GM18867 (cell line): ENCODE data around the gene GBP2.
A peak's percentile ranks its signal among the peaks of the same experiment; 100 is the strongest.
"Not testable (repeated sequence)": the region's sequence is repeated elsewhere in the genome, so short reads cannot be mapped to it uniquely, and the experiment has no call there.

Experiments
- ATAC-seq: cut with Tn5 transposase; IDR thresholded peaks from one replicate; pipeline ENCODE4 v1.9.1; 2021; ENCODE audit warnings: mild to moderate bottlenecking, moderate library complexity; ENCODE audit not compliant: unreplicated experiment

GBP2 gene

GRCh38 chr1:89128003-89128458, 2.1 kb upstream of the GBP2 start:
- ATAC-seq, result not testable (repeated sequence)

DNA sequence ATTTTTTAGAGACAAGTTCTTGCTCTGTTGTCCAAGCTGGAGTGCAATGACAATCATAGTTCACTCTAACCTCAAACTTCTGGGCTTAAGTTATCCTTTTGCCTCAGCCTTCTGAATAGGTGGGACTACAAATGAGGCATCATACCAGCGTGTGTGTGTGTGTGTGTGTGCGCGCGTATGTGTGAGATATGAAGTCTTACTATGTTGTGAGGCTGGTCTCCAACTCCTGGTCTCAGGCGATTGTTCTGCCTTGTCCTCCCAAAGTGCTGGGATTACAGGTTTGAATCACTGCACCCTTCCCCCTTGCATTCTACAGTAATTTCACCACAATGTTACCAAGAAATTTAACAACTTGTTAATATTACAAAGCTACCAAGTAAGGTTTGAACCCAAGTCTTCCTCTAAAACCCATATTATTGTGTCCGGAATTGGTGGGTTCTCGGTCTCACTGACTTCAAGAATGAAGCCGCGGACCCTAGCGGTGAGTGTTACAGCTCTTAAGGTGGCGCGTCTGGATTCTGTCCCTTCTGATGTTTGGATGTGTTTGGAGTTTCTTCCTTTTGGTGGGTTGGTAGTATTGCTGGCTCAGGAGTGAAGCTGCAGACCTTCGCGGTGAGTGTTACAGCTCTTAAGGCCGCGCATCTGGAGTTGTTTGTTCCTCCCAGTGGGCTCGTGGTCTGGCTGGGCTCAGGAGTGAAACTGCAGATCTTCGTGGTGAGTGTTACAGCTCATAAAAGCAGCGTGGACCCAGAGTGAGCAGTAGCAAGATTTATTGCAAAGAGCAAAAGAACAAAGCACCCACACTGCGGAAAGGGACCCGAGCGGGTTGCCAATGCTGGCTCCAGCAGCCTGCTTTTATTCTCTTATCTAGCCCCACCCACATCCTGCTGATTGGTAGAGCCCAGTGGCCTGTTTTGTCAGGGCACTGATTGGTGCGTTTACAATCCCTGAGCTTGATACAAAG, 970 bp upstream of the GBP2 start:
- ATAC-seq, result not testable (repeated sequence)

DNA sequence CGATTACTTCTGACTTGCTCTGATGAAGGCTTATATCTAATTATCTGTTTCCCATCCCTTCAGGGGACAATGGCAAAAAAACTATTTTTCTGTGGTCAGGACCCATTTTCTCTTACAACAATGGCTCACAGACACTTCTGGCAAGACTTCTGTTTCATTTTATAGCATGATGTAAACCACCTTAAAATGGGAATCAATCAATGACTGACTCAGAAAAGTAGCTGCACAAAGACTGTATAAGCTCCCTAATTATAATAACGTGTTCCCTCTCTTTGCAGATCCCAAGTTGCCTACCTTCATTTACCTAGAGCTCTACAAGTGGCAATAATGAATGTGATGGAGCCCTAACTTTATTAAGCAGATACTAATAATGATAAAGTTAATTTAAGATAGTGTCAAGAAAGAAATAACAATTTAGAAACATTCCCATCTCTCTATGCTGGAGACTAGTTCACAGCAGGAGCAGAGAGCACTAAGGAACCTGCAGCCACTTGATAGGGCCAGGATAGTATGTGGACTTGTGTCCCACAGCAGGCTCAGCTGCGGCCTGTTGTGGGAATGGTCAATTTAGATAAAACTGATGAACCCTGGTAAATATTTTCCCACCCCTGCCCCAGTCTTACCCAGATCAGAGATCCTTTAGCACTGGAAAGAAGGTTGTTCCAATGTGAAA, 538 bp downstream of the GBP2 start:
- peak; percentile 23 for ATAC-seq

DNA sequence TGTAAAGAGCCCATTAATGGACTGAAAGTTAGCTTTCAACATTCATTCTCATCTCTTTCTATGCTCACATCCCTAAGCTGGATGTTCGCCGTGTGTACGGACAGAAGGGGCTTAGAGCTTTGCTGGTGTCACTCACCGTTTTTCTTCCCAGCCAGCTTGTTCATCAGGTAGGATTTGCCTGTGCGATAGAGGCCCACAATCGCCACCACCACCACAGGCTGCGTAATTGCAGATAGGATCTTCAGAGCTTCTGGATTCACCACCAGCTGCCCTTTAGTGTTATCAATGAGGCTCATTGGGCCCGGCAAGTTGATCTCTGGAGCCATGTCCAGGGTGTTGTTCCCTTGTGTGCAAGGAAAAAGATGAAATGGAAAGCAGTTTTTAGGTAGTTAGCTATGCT, 4.3 kb downstream of the GBP2 start:
- ATAC-seq, result no peak

DNA sequence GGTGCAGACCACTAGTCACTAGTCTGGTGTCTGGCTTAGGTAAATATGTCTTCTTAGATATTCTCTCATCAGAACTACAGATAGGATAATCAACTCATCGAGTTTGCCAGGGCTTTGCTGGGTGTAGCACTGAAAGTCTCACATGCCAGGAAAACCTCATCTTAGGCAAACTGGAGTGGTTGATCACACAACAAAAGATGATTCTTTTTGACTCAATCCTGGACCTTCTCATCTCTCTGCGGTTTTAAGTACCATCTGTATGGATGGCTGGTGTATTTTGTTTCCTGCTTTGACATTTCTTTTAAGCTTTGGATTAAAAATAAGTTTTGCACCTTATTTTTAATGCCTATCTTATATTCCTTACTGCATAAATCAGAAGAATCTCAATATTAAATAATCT, 11.3 kb downstream of the GBP2 start:
- ATAC-seq, result no peak

DNA sequence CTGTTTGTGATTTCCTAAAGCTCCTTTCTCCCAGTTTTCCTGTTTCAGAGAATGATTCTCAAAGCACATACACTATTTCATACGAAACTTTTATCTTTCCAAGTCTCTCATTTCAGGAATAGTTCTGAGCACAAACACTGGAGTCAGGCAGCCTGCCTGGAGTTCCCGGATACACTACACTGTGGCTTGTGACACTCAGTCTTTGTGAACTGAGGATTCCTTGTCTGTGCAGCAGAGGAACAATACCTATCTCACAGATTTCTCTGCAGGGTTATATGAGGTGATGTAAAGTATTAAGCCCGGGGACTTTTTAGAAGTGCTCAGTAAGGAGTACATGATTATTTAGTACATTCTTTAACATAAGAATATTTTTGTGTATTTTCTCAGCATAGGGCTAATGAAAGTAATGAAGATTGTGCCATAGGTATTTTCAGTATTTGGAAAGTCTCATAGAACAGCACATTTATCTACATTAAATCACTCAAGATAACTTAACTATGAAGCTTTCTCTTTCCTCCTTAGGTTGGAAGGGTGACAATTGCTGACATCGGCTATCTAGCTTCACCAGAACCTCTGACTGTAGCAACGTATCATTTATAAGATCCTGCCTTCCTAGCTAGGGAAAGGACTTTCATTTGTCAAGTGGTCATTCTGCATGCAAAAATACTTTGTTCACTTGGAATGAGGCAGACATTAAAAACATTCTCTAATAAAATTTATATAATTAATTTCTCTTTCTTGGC, 12.9 kb downstream of the GBP2 start:
- ATAC-seq, result no peak

DNA sequence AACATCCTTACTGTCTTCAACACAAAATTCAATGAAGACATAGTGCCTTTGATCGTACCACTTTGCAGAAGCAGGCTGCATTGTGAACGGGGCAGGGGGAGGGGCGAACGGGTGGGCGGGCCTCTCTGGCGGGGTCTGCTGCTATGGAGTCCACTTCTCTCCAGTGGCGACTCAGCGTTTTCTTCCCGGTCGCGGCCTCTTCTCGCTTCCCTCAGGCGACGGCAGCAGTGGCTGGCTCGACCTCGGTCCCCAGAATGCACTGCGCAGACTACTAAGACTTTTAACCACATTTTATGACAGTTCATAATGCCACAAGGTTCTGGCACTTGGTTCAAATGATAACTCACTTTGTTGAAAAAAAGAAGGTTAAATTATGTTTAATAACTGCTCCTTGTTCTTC, 21.2 kb downstream of the GBP2 start:
- no peak for ATAC-seq

GRCh38 chr1:89104147-89104546, 21.8 kb downstream of the GBP2 start:
- ATAC-seq, result no peak

DNA sequence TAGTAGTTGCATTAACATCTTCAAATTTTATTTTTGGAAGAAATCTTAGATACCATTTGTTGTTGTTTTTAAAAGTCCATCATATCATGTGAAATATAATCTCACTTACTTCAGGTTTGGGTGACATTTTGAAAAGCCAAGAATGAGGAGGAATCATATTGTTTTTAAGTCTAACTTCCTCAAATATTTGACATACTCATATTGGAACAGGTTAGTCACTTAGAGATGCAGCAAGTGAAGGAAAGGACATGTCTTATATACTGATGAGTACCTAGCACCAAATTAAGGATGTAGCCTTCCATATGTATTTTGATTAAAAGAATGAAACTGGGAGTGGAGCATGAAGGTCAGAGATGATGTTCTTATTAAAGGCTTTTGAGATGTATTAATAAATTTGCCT, 23.9 kb downstream of the GBP2 start:
- no peak for ATAC-seq

DNA sequence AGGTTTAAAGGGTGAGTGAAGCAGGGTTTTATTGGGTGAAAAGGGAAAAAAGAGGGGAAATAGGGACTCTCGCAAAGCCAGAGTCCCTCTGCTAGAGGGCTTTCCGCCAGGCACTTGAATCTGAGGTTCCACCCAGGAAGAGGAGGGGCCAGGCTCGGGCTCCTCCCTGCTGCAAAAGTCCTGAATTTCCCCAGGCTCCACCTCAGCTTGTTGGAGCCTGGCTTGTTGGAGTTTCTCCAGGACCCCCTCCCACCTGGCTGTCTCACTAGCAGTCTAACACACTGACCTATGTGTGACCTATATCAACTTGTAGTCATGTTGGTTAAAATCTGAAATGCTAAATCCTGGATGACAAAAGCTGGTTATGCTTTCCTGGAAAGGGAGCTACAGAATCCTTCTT, 25.5 kb downstream of the GBP2 start:
- no peak for ATAC-seq

DNA sequence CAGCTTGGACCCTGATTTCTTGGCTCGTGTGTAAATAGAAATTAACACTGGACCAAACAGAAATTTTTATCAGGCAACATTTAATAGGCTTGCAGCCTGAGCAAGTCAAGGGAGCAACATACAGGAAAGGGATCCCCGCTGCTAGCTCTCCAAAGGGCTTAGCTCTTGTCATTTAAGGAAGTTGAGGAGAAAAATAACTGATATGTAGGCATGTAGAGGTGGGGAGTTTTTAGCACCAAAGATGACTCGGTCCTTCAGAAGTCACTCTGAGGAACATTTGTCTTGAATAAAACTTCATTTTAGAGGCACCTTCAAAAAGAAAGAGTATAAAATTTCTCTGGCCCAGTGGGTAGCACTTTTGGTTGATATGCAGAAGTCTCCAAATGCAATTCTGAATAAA, 27.1 kb downstream of the GBP2 start:
- no peak for ATAC-seq

- ATAC-seq, result no peak
Measured at GRCh38 chr1:89095737-89096136, 30.2 kb downstream of the GBP2 start.

DNA sequence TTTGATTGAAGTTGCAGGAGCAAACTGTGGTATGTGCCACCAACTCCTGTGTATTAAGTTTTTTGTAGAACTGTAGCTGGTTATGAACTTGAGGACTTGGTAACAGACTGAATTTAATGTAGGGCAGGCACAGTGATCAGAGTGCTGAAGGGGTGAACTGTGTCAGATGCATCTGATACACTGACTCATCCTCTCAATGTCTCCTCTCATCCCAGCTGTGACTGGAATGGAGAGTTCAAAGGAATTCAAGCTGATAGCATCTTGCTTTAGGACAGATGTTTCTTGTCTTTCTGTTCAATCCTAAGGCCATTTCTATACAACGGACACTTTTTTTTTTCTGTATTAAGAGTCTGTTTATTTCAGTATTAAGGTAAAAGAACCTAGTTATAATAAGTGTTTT, 36.0 kb downstream of the GBP2 start:
- no peak for ATAC-seq

- no peak for ATAC-seq
Measured at GRCh38 chr1:89088572-89088971, 37.3 kb downstream of the GBP2 start.

DNA sequence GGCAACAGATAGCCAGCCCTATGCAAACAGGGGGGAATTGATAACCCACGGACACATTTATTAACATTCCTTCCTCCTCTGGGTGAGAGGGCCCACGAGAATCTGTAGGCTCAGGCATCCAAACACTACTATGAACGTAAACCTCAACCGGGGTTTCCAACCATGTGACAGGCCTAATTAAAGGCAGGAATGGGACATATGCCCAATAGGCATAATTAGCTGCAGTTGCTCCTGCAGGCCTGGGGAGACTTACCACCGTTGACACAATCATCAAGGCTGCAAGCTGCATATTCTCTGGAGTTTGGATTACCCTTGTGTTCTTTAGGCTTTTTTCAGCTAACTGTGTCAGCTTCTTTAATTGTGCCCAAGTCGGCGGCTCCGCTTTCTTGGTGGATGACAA, 38.7 kb downstream of the GBP2 start:
- ATAC-seq, result no peak

DNA sequence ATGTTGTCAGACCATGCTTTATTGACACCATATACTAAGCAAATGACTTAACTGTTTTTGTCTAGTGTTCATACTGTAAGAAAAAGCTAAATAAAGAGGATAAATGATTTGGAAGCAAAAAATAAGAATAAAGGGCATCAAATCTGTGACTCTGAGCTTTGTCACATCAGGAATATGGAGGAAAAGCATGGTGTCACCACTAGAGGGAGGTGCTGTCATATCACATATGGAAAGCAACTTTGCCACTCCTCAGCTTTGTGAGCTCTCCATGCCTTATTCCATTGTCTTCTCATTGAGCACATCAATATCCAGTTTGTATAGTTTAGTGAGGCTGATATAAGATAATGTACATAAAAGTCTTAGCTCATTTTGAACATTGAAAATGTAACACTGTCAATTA, 40.1 kb downstream of the GBP2 start:
- peak; percentile 67 for ATAC-seq

DNA sequence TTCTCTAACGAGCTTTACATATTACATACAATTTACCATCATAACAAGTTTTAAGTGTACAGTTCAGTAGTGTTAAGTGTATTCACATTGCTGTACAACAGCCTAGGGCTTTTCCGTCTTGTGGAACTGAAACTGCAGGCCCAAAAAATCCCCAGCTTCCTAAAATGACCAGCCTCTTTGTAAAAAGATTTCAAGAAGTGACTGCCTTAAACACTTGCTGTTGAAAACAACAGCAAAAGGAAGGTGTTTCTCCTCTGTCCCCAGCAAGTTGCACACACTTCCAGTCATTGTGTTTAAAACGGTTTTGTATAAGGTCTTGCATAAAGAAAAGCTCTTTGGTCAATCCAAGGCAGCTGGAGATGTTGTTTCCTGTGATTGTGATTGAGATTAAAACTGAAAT, 44.9 kb downstream of the GBP2 start:
- ATAC-seq, result peak; percentile 52

DNA sequence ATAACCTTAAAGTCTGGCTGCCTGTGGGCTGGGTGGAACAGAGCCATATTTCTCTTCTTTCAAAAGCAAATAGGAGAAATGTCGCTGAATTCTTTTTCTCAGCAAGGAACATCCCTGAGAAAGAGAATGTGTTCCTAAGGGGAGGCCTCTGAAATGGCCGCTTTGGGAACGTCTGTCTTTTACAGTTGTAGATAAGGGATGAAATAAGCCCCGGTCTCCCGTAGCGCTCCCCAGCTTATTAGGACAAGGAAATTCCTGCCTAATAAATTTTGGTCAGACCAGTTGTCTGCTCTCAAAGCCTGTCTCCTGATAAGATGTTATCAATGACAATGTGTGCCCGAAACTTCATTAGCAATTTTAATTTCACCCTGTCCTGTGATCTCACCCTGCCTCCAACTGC, 45.8 kb downstream of the GBP2 start:
- ATAC-seq, result not testable (repeated sequence)

- not testable (repeated sequence) for ATAC-seq
Measured at GRCh38 chr1:89072466-89073065, 53.3 kb downstream of the GBP2 start.

- ATAC-seq, result no peak
Measured at GRCh38 chr1:89070509-89070908, 55.4 kb downstream of the GBP2 start.

GRCh38 chr1:89069951-89070350, 56.0 kb downstream of the GBP2 start:
- ATAC-seq, result no peak
